Mesothelial cell of epicardium (in vitro differentiated cells): ENCODE measurements around the gene PCDHGC5. TPM values are rescaled to one million over a fixed set of nuclear protein-coding genes. Genes with fewer than 3 reads are reported as not detected.

Experiments
- DNase-seq, 2 experiments: peaks; one replicate each; pipeline ENCODE4 v3.0.0; 2021; ENCODE audit warnings: low spot score in 2 of 2; ENCODE audit not compliant: unreplicated experiment in 2 of 2
- H3K27ac Mint-ChIP-seq: 2 replicates; pipeline ENCODE4 v1.8.0; 2021; ENCODE audit warnings: mixed read lengths
- H3K27me3 Mint-ChIP-seq: 2 replicates; pipeline ENCODE4 v1.8.0; 2021; ENCODE audit warnings: low read depth, mixed read lengths
- H3K36me3 Mint-ChIP-seq: 2 replicates; pipeline ENCODE4 v1.8.0; 2021; ENCODE audit warnings: mixed read lengths
- H3K4me1 Mint-ChIP-seq: 2 replicates; pipeline ENCODE4 v1.8.0; 2021; ENCODE audit warnings: mixed read lengths
- H3K4me3 Mint-ChIP-seq: 2 replicates; pipeline ENCODE4 v1.8.0; 2021; ENCODE audit warnings: mild to moderate bottlenecking, moderate library complexity, mixed read lengths
- H3K9me3 Mint-ChIP-seq: 2 replicates; pipeline ENCODE4 v1.8.0; 2021; ENCODE audit warnings: mixed read lengths
- CTCF ChIP-seq: fragments of 200-600 bp; sonication (generic); IDR thresholded peaks from one replicate; pipeline ENCODE4 v1.5.0; 2021; ENCODE audit warnings: antibody characterized with exemption; ENCODE audit not compliant: unreplicated experiment
- total RNA-seq: library from RNA; stranded (reverse); gene quantifications from 3 replicates; pipeline ENCODE4 v1.2.1, GENCODE V29; 2021

PCDHGC5 gene
- total RNA-seq, 1 donor from 2014 or later = 3.5 TPM

- peak overlapping the region; percentile 48 for H3K27ac Mint-ChIP-seq
- H3K27me3 Mint-ChIP-seq = no peaks in the 10 kb centered on the region
- no peaks in the 10 kb centered on the region for H3K9me3 Mint-ChIP-seq
- H3K4me3 Mint-ChIP-seq = no peak overlapping the region
- no peak for DNase-seq
- no peak for TF ChIP-seq CTCF
- H3K4me1 Mint-ChIP-seq = peaks cover 64% of the 10 kb centered on the region
- H3K36me3 Mint-ChIP-seq = peaks cover 9% of the 10 kb centered on the region
Measured at GRCh38 chr5:141511771-141512325, 23.0 kb downstream of the PCDHGC5 start.

DNA sequence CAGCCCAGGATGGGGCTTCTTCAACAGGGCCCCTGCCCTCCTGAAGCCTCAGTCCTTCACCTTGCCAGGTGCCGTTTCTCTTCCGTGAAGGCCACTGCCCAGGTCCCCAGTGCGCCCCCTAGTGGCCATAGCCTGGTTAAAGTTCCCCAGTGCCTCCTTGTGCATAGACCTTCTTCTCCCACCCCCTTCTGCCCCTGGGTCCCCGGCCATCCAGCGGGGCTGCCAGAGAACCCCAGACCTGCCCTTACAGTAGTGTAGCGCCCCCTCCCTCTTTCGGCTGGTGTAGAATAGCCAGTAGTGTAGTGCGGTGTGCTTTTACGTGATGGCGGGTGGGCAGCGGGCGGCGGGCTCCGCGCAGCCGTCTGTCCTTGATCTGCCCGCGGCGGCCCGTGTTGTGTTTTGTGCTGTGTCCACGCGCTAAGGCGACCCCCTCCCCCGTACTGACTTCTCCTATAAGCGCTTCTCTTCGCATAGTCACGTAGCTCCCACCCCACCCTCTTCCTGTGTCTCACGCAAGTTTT, 23.6 kb downstream of the PCDHGC5 start:
- Mint-ChIP-seq H3K36me3 (peaks cover 9% of the 10 kb centered on the region), H3K9me3 (no peaks in the 10 kb centered on the region), H3K27ac (peak overlapping the region; percentile 95), H3K4me1 (peaks cover 58% of the 10 kb centered on the region), H3K27me3 (no peaks in the 10 kb centered on the region), H3K4me3 (peak overlapping the region; percentile 79)
- peak; percentile 94 for TF ChIP-seq CTCF
- peak; percentile 79 to 91 for DNase-seq

GRCh38 chr5:141512911-141513626, 24.2 kb downstream of the PCDHGC5 start:
- Mint-ChIP-seq H3K27ac (peak overlapping the region; percentile 95), H3K36me3 (peaks cover 10% of the 10 kb centered on the region), H3K27me3 (no peaks in the 10 kb centered on the region), H3K4me3 (peak overlapping the region; percentile 79), H3K9me3 (no peaks in the 10 kb centered on the region), H3K4me1 (peaks cover 55% of the 10 kb centered on the region)
- DNase-seq = peak in 1 of 2 experiments; percentile 67
- TF ChIP-seq CTCF = no peak

GRCh38 chr5:141513627-141514329, 24.9 kb downstream of the PCDHGC5 start:
- Mint-ChIP-seq H3K4me1 (peaks cover 50% of the 10 kb centered on the region), H3K4me3 (peak overlapping the region; percentile 79), H3K27ac (peak overlapping the region; percentile 95), H3K9me3 (no peaks in the 10 kb centered on the region), H3K36me3 (peaks cover 12% of the 10 kb centered on the region), H3K27me3 (no peaks in the 10 kb centered on the region)
- DNase-seq = peak; percentile 67 to 81
- no peak for TF ChIP-seq CTCF

GRCh38 chr5:141514330-141515133, 25.7 kb downstream of the PCDHGC5 start:
- no peaks in the 10 kb centered on the region for H3K27me3 Mint-ChIP-seq
- H3K9me3 Mint-ChIP-seq = no peaks in the 10 kb centered on the region
- H3K36me3 Mint-ChIP-seq = peaks cover 12% of the 10 kb centered on the region
- TF ChIP-seq CTCF = no peak
- H3K27ac Mint-ChIP-seq = peak overlapping the region; percentile 95
- H3K4me1 Mint-ChIP-seq = peaks cover 43% of the 10 kb centered on the region
- no peak for DNase-seq
- peak overlapping the region; percentile 79 for H3K4me3 Mint-ChIP-seq
